Measurements from ENCODE around the gene JAK1.

DNA sequence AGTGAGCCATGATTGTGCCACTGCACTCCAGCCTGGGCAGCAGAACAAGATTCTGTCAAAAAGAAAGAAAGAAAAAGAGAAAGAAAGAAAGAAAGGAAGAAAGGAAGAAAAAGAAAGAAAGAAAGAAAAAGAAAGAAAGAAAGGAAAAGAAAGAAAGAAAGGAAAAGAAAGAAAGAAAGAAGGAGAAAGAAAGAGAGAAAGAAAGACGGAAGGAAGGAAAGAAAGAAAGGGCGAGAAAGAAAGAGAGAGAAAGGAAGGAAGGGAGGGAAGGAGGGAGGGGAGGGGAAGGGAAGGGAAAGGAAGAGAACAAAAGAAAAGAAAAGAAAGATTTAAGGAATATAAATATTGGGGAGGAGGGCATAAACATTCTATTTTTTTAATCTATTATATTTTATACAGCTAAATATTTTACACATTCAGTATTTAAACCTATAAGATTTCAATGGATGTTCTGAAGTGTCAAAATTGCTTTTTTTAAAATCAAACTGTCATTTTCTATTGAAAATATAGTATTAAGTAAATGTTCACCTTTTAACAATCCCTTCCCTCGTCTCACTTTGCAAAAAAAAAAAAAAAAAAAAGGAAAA, 6.8 kb upstream of the JAK1 start:
- TF ChIP-seq EZH2 (IDR thresholded peaks at IDR 0.05; ENCODE audit: borderline replicate concordance, low read depth, low read length, poor library complexity, severe bottlenecking) (no peak), CTCF (conservative IDR thresholded peaks at IDR 0.05; ENCODE audit: low read depth, low read length) (no peak)
